Thoracic aorta (tissue), 2 donors: Measurements from ENCODE around the gene ACOT12. TPM values are rescaled to one million over a fixed set of nuclear protein-coding genes. Genes with fewer than 3 reads are reported as not detected.
A peak's percentile ranks its signal among the peaks of the same experiment; 100 is the strongest.

ENCODE experiments used
- ATAC-seq: fragments of 150-250 bp; one replicate; pipeline ENCODE4 v1.8.0; 2017; ENCODE audit warnings: low read depth; ENCODE audit not compliant: insufficient number of reproducible peaks, low FRiP score
- DNase-seq: peaks from one replicate; pipeline ENCODE4 v3.0.0-alpha.2; 2020; ENCODE audit warnings: low spot score
- H3K27ac ChIP-seq, 2 donors: fragments of 200-600 bp; sonication (generic); 1 replicate in 1 of 2; 2 replicates in 1 of 2; pipeline ENCODE4 v1.5.1; 2016; ENCODE audit warnings: mild to moderate bottlenecking in 2 of 2, moderate library complexity in 2 of 2
- H3K27me3 ChIP-seq: fragments of 200-600 bp; sonication (generic); replicated peaks from 2 replicates; pipeline ENCODE4 v1.6.0; 2016; ENCODE audit warnings: mild to moderate bottlenecking; ENCODE audit not compliant: insufficient read depth
- H3K36me3 ChIP-seq: fragments of 200-600 bp; sonication (generic); one replicate; pipeline ENCODE4 v1.5.1; 2016
- H3K4me1 ChIP-seq, 2 donors: fragments of 200-600 bp; sonication (generic); 1 replicate in 1 of 2; 2 replicates in 1 of 2; pipeline versions ENCODE4 v1.5.1 to v1.6.0; 2016; ENCODE audit warnings: low read depth in 2 of 2, mild to moderate bottlenecking in 1 of 2; ENCODE audit not compliant: control insufficient read depth in 1 of 2
- H3K4me3 ChIP-seq: fragments of 200-600 bp; sonication (generic); 2 replicates; pipeline ENCODE4 v1.5.1; 2016; ENCODE audit warnings: mild to moderate bottlenecking
- H3K9me3 ChIP-seq: fragments of 200-600 bp; sonication (generic); 2 replicates; pipeline ENCODE4 v1.5.1; 2016
- CTCF ChIP-seq: fragments of 200-600 bp; sonication (generic); IDR thresholded peaks from one replicate; pipeline ENCODE4 v1.5.1; 2019; ENCODE audit warnings: antibody characterized with exemption
- total RNA-seq, 2 donors: library from RNA; depleted of rRNA; stranded (reverse); fragments of >200 nt; gene quantifications; one replicate each; pipeline versions ENCODE4 v1.1.0 to v1.2.3, GENCODE V29; 2016

The ACOT12 gene
- 1 to 10 TPM in 1 of 2 donors, not detected in 1; 2.3 TPM for total RNA-seq

- TF ChIP-seq CTCF: no peak
- DNase-seq: no peak
- Histone ChIP-seq H3K27me3 (no peaks in the 10 kb centered on the region), H3K4me3 (peak within 1 kb of the TSS; percentile 76), H3K36me3 (no peaks in the 10 kb centered on the region), H3K4me1 (peaks cover 6 to 12% of the 10 kb centered on the region in 2 donors), H3K9me3 (no peaks in the 10 kb centered on the region), H3K27ac (no peak within 1 kb of the TSS)
- no peak for ATAC-seq
Measured at GRCh38 chr5:81393783-81394718, at the start of gene ACOT12. Gene ACOT12 (minus strand): TSS chr5:81394134. CDS start chr5:81394114, 20 bp downstream.

GRCh38 chr5:81435023-81435422, 41.1 kb upstream of the ACOT12 start:
- no peak for ATAC-seq
- H3K9me3 ChIP-seq: no peaks in the 10 kb centered on the region
- TF ChIP-seq CTCF: no peak
- no peak overlapping the region for H3K4me3 ChIP-seq
- DNase-seq: no peak
- H3K27ac ChIP-seq: no peak overlapping the region
- H3K4me1 ChIP-seq: no peaks in the 10 kb centered on the region
- no peaks in the 10 kb centered on the region for H3K36me3 ChIP-seq
- H3K27me3 ChIP-seq: no peaks in the 10 kb centered on the region

- no peaks in the 10 kb centered on the region for H3K27me3 ChIP-seq
- peaks cover 4 to 15% of the 10 kb centered on the region in 2 donors for H3K4me1 ChIP-seq
- no peaks in the 10 kb centered on the region for H3K36me3 ChIP-seq
- TF ChIP-seq CTCF: no peak
- DNase-seq (no peak), ATAC-seq (no peak)
- no peak overlapping the region for H3K4me3 ChIP-seq
- no peaks in the 10 kb centered on the region for H3K9me3 ChIP-seq
- no peak overlapping the region for H3K27ac ChIP-seq
Measured at GRCh38 chr5:81429985-81430384, 36.1 kb upstream of the ACOT12 start.

GRCh38 chr5:81429363-81429762, 35.4 kb upstream of the ACOT12 start:
- DNase-seq (no peak), ATAC-seq (no peak)
- Histone ChIP-seq H3K27ac (no peak overlapping the region), H3K4me3 (no peak overlapping the region), H3K36me3 (no peaks in the 10 kb centered on the region), H3K27me3 (no peaks in the 10 kb centered on the region), H3K4me1 (peaks cover 4 to 15% of the 10 kb centered on the region in 2 donors), H3K9me3 (no peaks in the 10 kb centered on the region)
- no peak for TF ChIP-seq CTCF

- no peak for ATAC-seq
- Histone ChIP-seq H3K36me3 (no peaks in the 10 kb centered on the region), H3K4me1 (peaks cover 4 to 15% of the 10 kb centered on the region in 2 donors), H3K27ac (no peak overlapping the region), H3K9me3 (no peaks in the 10 kb centered on the region), H3K4me3 (no peak overlapping the region), H3K27me3 (no peaks in the 10 kb centered on the region)
- no peak for DNase-seq
- no peak for TF ChIP-seq CTCF
Measured at GRCh38 chr5:81428861-81429260, 34.9 kb upstream of the ACOT12 start.
